HG03045 (cell line): ENCODE data around the gene PKP3.

Source experiments
- ATAC-seq: cut with Tn5 transposase; IDR thresholded peaks from one replicate; pipeline ENCODE4 v1.9.1; 2021; ENCODE audit warnings: mild to moderate bottlenecking, moderate library complexity; ENCODE audit not compliant: unreplicated experiment

PKP3 gene

GRCh38 chr11:441043-441417, 47.0 kb downstream of the PKP3 start:
- ATAC-seq, result no peak

GRCh38 chr11:441418-442274, 47.6 kb downstream of the PKP3 start, which contains the start of gene ANO9:
TSS of gene ANO9 (minus strand) at chr11:442011. CDS start at chr11:441926, 85 bp downstream.
- ATAC-seq, result peak; percentile 54

- no peak for ATAC-seq
Measured at GRCh38 chr11:442611-443081, 48.6 kb downstream of the PKP3 start.

GRCh38 chr11:443542-444199, 49.7 kb downstream of the PKP3 start:
- no peak for ATAC-seq

- ATAC-seq, result no peak
Measured at GRCh38 chr11:444396-445144, 50.6 kb downstream of the PKP3 start.

- ATAC-seq, result no peak
Measured at GRCh38 chr11:445765-446588, 52.0 kb downstream of the PKP3 start.

- ATAC-seq, result no peak
Measured at GRCh38 chr11:446891-447290, 52.9 kb downstream of the PKP3 start.

GRCh38 chr11:447923-448731, 54.1 kb downstream of the PKP3 start:
- peak; percentile 42 for ATAC-seq

GRCh38 chr11:449889-450808, 56.1 kb downstream of the PKP3 start, which contains the start of gene PTDSS2:
TSS of gene PTDSS2 (plus strand) at chr11:450279. CDS start at chr11:450456, 177 bp downstream.
- peak; percentile 79 for ATAC-seq

GRCh38 chr11:450809-451451, 56.9 kb downstream of the PKP3 start:
- ATAC-seq, result no peak

GRCh38 chr11:451738-452137, 57.7 kb downstream of the PKP3 start:
- no peak for ATAC-seq

- ATAC-seq, result no peak
Measured at GRCh38 chr11:452203-452744, 58.3 kb downstream of the PKP3 start.

- no peak for ATAC-seq
Measured at GRCh38 chr11:452916-453527, 59.0 kb downstream of the PKP3 start.

- ATAC-seq, result no peak
Measured at GRCh38 chr11:453564-453963, 59.6 kb downstream of the PKP3 start.

GRCh38 chr11:454043-454442, 60.0 kb downstream of the PKP3 start:
- no peak for ATAC-seq
